ENCODE data around the gene TNFRSF14. TPM values are rescaled to one million over a fixed set of nuclear protein-coding genes. Genes with fewer than 3 reads are reported as not detected.
A peak's percentile ranks its signal among the peaks of the same experiment; 100 is the strongest.

The TNFRSF14 gene
- total and polyA plus RNA-seq, 2 experiments from 2014 or later, result not detected

GRCh38 chr1:2598329-2598931 lies 42.3 kb downstream of the TNFRSF14 start:
- peaks cover 8% of the 10 kb centered on the region for H3K27me3 Mint-ChIP-seq (ENCODE audit: insufficient read depth, low read depth, poor library complexity)
- Histone ChIP-seq H3F3A (replicated peaks; ENCODE audit: low read depth) (no peaks in the 10 kb centered on the region), H2AFZ (no peak overlapping the region), H3K36me3 (ENCODE audit: insufficient read depth) (no peaks in the 10 kb centered on the region), H3K27ac (ENCODE audit: low read depth) (no peak overlapping the region), H3K4me2 (no peak overlapping the region), H3K27me3 (ENCODE audit: insufficient read depth) (no peaks in the 10 kb centered on the region), H3K79me2 (replicated peaks; ENCODE audit: insufficient read depth) (no peaks in the 10 kb centered on the region), H3K9me2 (ENCODE audit: insufficient read depth) (no peaks in the 10 kb centered on the region), H3K4me1 (ENCODE audit: insufficient read depth) (no peaks in the 10 kb centered on the region), H4K20me1 (replicated peaks; ENCODE audit: insufficient read depth) (no peaks in the 10 kb centered on the region), H3K4me3 (no peak overlapping the region)
- H3K9me3 Mint-ChIP-seq, result peaks cover 4% of the 10 kb centered on the region; the same call in 2 of the 3 replicates
- no peak overlapping the region for H3K4me3 Mint-ChIP-seq
- ATAC-seq (no peak), DNase-seq (ENCODE audit: low spot score) (no peak)
- H3K27ac Mint-ChIP-seq, result no peak overlapping the region
- no peaks in the 10 kb centered on the region for H3K36me3 Mint-ChIP-seq (ENCODE audit: low read depth)
- peak in 1 of 2 experiments; percentile 61; a peak in 3 of 4 replicates for TF ChIP-seq CTCF (conservative IDR thresholded peaks at IDR 0.05; ENCODE audit: low read depth in 2 of 2)
- no peak for TF ChIP-seq EZH2 (IDR thresholded peaks at IDR 0.05; ENCODE audit: low read depth, unreplicated experiment)
- H3K4me1 Mint-ChIP-seq, result no peaks in the 10 kb centered on the region

- H3K4me3 ChIP-seq, result no peak overlapping the region
- DNase-seq (ENCODE audit: low spot score), result no peak
- H3K9me2 ChIP-seq (ENCODE audit: insufficient read depth), result no peaks in the 10 kb centered on the region
- H3K27ac ChIP-seq (ENCODE audit: low read depth), result no peak overlapping the region
- no peaks in the 10 kb centered on the region for H3K4me1 ChIP-seq (ENCODE audit: insufficient read depth)
- Mint-ChIP-seq H3K4me1 (no peaks in the 10 kb centered on the region), H3K27ac (no peak overlapping the region), H3K4me3 (no peak overlapping the region), H3K36me3 (ENCODE audit: low read depth) (no peaks in the 10 kb centered on the region), H3K27me3 (ENCODE audit: insufficient read depth, low read depth, poor library complexity) (peaks cover 8% of the 10 kb centered on the region), H3K9me3 (peaks cover 4% of the 10 kb centered on the region; the same call in 2 of the 3 replicates)
- ATAC-seq, result no peak
- no peaks in the 10 kb centered on the region for H3K27me3 ChIP-seq (ENCODE audit: insufficient read depth)
- H3K79me2 ChIP-seq (replicated peaks; ENCODE audit: insufficient read depth), result no peaks in the 10 kb centered on the region
- no peaks in the 10 kb centered on the region for H4K20me1 ChIP-seq (replicated peaks; ENCODE audit: insufficient read depth)
- no peaks in the 10 kb centered on the region for H3K36me3 ChIP-seq (ENCODE audit: insufficient read depth)
- no peaks in the 10 kb centered on the region for H3F3A ChIP-seq (replicated peaks; ENCODE audit: low read depth)
- H3K4me2 ChIP-seq, result no peak overlapping the region
- H2AFZ ChIP-seq, result no peak overlapping the region
- TF ChIP-seq ZNF331 (CRISPR knock-in tag; IDR thresholded peaks at IDR 0.05; ENCODE audit: low read depth) (no peak), POLR2AphosphoS5 (IDR thresholded peaks at IDR 0.05; ENCODE audit: low read depth) (no peak), ZNF462 (CRISPR knock-in tag; IDR thresholded peaks at IDR 0.05) (no peak), EZH2phosphoT487 (IDR thresholded peaks at IDR 0.05; ENCODE audit: unreplicated experiment) (no peak), JUNB (IDR thresholded peaks at IDR 0.05; ENCODE audit: unreplicated experiment) (no peak), EZH2 (IDR thresholded peaks at IDR 0.05; ENCODE audit: low read depth, unreplicated experiment) (no peak), REST (IDR thresholded peaks at IDR 0.05; ENCODE audit: unreplicated experiment) (no peak), ZNF114 (CRISPR knock-in tag; IDR thresholded peaks at IDR 0.05) (no peak)
Measured at GRCh38 chr1:2601721-2602303, 45.6 kb downstream of the TNFRSF14 start.
